SH-SY5Y (cell line): ENCODE measurements around the gene ASMTL.

Experiments used
- GATA2 ChIP-seq: IDR thresholded peaks from 2 replicates; pipeline ENCODE4 v1.6.1; 2011; ENCODE audit warnings: mild to moderate bottlenecking, low read depth, low read length
- GATA3 ChIP-seq: IDR thresholded peaks from 2 replicates; pipeline ENCODE4 v1.6.1; 2011; ENCODE audit warnings: low read depth, mild to moderate bottlenecking, low read length, moderate library complexity

DNA sequence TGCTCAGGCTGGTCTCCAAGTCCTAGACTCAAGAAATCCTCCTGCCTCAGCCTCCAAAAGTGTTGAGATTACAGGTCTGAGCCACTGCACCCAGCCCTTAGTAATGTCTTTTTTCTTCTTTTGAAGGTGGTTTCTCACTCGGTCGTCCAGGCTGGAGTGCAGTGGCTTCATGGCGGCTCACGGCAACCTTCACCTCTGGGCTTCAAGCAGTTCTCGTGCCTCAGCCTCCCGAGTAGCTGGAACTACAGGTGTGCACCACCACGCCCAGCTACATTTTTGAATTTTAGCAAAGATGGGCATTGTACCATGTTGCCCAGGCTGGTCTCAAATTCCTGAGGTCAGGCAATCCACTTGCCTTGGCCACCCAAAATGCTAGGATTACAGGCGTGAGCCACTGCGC lies 32.3 kb upstream of the ASMTL start:
- TF ChIP-seq GATA3 = no peak
- no peak for TF ChIP-seq GATA2
